ENCODE measurements around the gene SLC38A6. TPM values are rescaled to one million over a fixed set of nuclear protein-coding genes. Genes with fewer than 3 reads are reported as not detected.
A peak's percentile ranks its signal among the peaks of the same experiment; 100 is the strongest.

Gene SLC38A6
- total RNA-seq, 2 experiments from 2014 or later = 9.4 to 10.0 TPM

DNA sequence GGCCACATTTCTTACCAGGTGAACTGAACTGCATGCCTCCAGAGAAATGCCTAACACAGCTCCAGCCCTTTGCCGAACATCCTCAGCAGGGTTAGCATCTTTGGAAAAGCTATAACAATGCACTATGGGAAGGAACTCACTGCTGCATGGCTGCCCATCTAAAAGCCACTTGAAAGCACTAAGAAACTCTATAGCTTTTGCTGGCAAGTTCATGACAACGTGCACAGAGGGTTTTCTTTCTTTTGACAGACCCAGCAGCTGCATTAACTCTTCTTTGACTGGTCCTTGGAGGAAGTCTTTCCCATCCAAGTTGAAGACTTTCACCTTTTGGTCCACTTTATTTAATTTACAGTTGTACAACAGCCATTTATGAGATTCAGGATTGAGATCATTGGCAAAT is 5.5 kb upstream of the SLC38A6 start:
- POLR2A ChIA-PET = no interaction called here
- H3K27ac Mint-ChIP-seq = peak overlapping the region; percentile 19
- no peaks in the 10 kb centered on the region for H3K27me3 ChIP-seq (ENCODE audit: control insufficient read depth in 1 of 2, insufficient read depth in 2 of 2, low read length in 2 of 2)
- no peaks in the 10 kb centered on the region for H3K9me3 Mint-ChIP-seq
- TF ChIP-seq, protein P1, sequence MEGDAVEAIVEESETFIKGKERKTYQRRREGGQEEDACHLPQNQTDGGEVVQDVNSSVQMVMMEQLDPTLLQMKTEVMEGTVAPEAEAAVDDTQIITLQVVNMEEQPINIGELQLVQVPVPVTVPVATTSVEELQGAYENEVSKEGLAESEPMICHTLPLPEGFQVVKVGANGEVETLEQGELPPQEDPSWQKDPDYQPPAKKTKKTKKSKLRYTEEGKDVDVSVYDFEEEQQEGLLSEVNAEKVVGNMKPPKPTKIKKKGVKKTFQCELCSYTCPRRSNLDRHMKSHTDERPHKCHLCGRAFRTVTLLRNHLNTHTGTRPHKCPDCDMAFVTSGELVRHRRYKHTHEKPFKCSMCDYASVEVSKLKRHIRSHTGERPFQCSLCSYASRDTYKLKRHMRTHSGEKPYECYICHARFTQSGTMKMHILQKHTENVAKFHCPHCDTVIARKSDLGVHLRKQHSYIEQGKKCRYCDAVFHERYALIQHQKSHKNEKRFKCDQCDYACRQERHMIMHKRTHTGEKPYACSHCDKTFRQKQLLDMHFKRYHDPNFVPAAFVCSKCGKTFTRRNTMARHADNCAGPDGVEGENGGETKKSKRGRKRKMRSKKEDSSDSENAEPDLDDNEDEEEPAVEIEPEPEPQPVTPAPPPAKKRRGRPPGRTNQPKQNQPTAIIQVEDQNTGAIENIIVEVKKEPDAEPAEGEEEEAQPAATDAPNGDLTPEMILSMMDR (IDR thresholded peaks at IDR 0.05) = no peak
- H3K36me3 Mint-ChIP-seq (ENCODE audit: low read depth) = peaks cover 22% of the 10 kb centered on the region
- DNase-seq (no peak), ATAC-seq (ENCODE audit: poor library complexity) (no peak)
- CTCF ChIA-PET = no interaction called here
- no peak overlapping the region for H3K4me3 Mint-ChIP-seq
- H3K27ac ChIP-seq (ENCODE audit: low read depth in 1 of 2, low read length in 2 of 2) = no peak overlapping the region
- H3K4me1 Mint-ChIP-seq (ENCODE audit: low read depth) = peaks cover 36% of the 10 kb centered on the region
- no peak overlapping the region for H3K4me3 ChIP-seq (ENCODE audit: low read length)
- no peaks in the 10 kb centered on the region for H3K27me3 Mint-ChIP-seq
- peaks cover 4% of the 10 kb centered on the region for H3K4me1 ChIP-seq (ENCODE audit: insufficient read depth, low read length)
- no peaks in the 10 kb centered on the region for H3K36me3 ChIP-seq (ENCODE audit: insufficient read depth, low read length)
- intact Hi-C loops (cut with DNase I, micrococcal nuclease) = loop anchor here in 1 of 2 experiments (10.0 kb wide), 2 partner anchors 891 to 1491 kb away; partner anchors contain the start of genes JKAMP and L3HYPDH
- H3K9me3 ChIP-seq (ENCODE audit: control insufficient read depth in 1 of 2, insufficient read depth in 1 of 2, low read length in 2 of 2) = no peaks in the 10 kb centered on the region

DNA sequence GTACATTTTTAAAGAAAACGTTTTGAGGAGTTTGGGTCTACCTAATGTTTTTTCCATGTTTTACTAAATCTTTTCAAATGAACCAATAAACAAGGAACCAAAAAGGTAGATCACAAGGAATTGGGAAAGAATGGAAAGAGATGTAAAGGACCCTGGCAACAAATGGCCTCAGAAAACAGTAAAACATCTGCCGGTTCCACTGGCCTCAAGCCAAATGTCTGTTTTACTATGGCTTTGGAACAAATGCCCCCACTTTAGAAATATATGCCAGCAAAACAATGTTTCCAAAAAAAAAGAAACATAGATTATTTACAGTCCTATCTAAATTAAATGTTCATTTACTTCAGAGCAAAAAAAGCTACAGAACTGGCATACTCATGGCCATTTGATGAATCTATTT is 3.2 kb upstream of the SLC38A6 start:
- CTCF ChIA-PET = no interaction called here
- H3K27me3 Mint-ChIP-seq = no peaks in the 10 kb centered on the region
- H3K4me1 ChIP-seq (ENCODE audit: insufficient read depth, low read length) = peaks cover 17% of the 10 kb centered on the region
- POLR2A ChIA-PET = no interaction called here
- H3K9me3 ChIP-seq (ENCODE audit: control insufficient read depth in 1 of 2, insufficient read depth in 1 of 2, low read length in 2 of 2) = no peaks in the 10 kb centered on the region
- intact Hi-C loops (cut with DNase I, micrococcal nuclease) = loop anchor here in 1 of 2 experiments (10.0 kb wide), 2 partner anchors 893 to 1493 kb away; partner anchors contain the start of genes JKAMP and L3HYPDH
- H3K36me3 ChIP-seq (ENCODE audit: insufficient read depth, low read length) = no peaks in the 10 kb centered on the region
- peaks cover 36% of the 10 kb centered on the region for H3K4me1 Mint-ChIP-seq (ENCODE audit: low read depth)
- no peak overlapping the region for H3K27ac ChIP-seq (ENCODE audit: low read depth in 1 of 2, low read length in 2 of 2)
- H3K9me3 Mint-ChIP-seq = no peaks in the 10 kb centered on the region
- H3K27me3 ChIP-seq (ENCODE audit: control insufficient read depth in 1 of 2, insufficient read depth in 2 of 2, low read length in 2 of 2) = no peaks in the 10 kb centered on the region
- no peak overlapping the region for H3K27ac Mint-ChIP-seq
- DNase-seq = no peak
- no peak overlapping the region for H3K4me3 ChIP-seq (ENCODE audit: low read length)
- TF ChIP-seq, protein P1 (IDR thresholded peaks at IDR 0.05) = no peak
- no peak overlapping the region for H3K4me3 Mint-ChIP-seq
- no peak for ATAC-seq (ENCODE audit: poor library complexity)
- peaks cover 16% of the 10 kb centered on the region for H3K36me3 Mint-ChIP-seq (ENCODE audit: low read depth)

DNA sequence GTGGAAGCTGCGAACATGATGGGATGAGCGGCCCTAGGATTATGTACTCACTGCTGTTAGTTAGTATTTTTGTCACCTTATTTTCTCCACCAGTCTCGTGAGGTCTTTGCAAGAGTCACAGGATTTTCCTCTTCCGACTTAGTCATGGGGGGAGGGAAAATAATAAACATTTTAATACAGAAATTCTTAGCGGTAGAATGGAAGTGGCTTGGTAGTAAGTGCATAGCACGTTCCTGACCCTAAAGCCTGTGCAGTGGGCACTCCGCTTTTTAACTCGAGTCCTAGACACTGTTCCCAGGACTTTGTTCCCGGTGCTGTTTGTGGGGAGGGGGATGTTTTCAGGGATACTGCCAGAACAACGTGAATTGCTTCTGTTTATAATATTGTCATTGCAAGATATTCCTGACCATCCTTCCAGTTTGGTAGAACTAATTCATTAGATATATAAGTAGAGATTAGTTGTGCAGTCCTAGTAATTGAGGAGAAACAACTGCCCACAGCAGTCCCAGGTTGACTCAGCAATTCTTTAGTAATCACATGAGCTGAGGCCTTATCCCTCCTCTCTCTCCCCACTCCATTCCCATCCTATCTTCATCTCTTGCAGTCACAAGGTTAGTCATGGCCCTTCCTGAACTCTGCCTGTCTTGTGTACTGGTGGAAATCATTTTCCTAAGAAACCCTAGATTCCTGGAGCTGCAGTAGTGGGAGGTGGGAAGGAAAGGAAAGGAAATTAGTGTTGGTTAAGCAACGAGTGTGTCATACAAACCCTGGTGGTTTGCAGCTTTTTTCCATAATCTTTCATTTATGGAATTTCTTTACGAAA is 799 bp downstream of the SLC38A6 start:
- POLR2A ChIA-PET = interaction anchor here (0.6 to 2.0 kb wide), 6 partner anchors 200 to 891 kb away, joined by 3 to 15 read pairs (median 3); partner anchors contain the start of genes PPM1A and TMEM30B

More for the DNA sequence above, 799 bp downstream of the SLC38A6 start:
- intact Hi-C loops (cut with DNase I, micrococcal nuclease) = loop anchor here (1.0 to 10.0 kb wide), 5 partner anchors 247 to 1787 kb away; partner anchors contain the start of genes MNAT1 (in 2 of the 2) and PPM1A (in 1 of the 2)
- H3K27ac ChIP-seq (ENCODE audit: low read depth in 1 of 2, low read length in 2 of 2) = peak overlapping the region; percentile 79 to 83
- Mint-ChIP-seq H3K27me3 (no peaks in the 10 kb centered on the region), H3K36me3 (ENCODE audit: low read depth) (peaks cover 15% of the 10 kb centered on the region), H3K4me1 (ENCODE audit: low read depth) (peaks cover 22% of the 10 kb centered on the region), H3K9me3 (no peaks in the 10 kb centered on the region), H3K27ac (no peak overlapping the region), H3K4me3 (no peak overlapping the region)
- peak overlapping the region; percentile 75 for H3K4me3 ChIP-seq (ENCODE audit: low read length)
- no peaks in the 10 kb centered on the region for H3K9me3 ChIP-seq (ENCODE audit: control insufficient read depth in 1 of 2, insufficient read depth in 1 of 2, low read length in 2 of 2)
- CTCF ChIA-PET = no interaction called here
- H3K4me1 ChIP-seq (ENCODE audit: insufficient read depth, low read length) = peaks cover 17% of the 10 kb centered on the region
- H3K36me3 ChIP-seq (ENCODE audit: insufficient read depth, low read length) = peaks cover 9% of the 10 kb centered on the region
- DNase-seq = peak in 2 of 14 experiments; percentile 14 to 16
- ATAC-seq (ENCODE audit: poor library complexity) = no peak
- H3K27me3 ChIP-seq (ENCODE audit: control insufficient read depth in 1 of 2, insufficient read depth in 2 of 2, low read length in 2 of 2) = no peaks in the 10 kb centered on the region
- TF ChIP-seq, protein P1 (IDR thresholded peaks at IDR 0.05) = no peak
